ENCODE results near the gene HNRNPA0.

- TF ChIP-seq CTCF (IDR thresholded peaks at IDR 0.05): no peak
- TF ChIP-seq POLR2A (IDR thresholded peaks at IDR 0.05): no peak
- TF ChIP-seq EP300 (IDR thresholded peaks at IDR 0.05): no peak
These were observed 19.1 kb downstream of the HNRNPA0 start for GRCh38 chr5:137734962-137735554.
